GM19240 (cell line): ENCODE measurements around the gene IFITM1.
"Not testable (repeated sequence)": the region's sequence is repeated elsewhere in the genome, so short reads cannot be mapped to it uniquely, and the experiment has no call there.

Source experiments
- DNase-seq: peaks from one replicate; pipeline ENCODE4 v3.0.0; 2011; ENCODE audit warnings: low spot score; ENCODE audit not compliant: insufficient read length

IFITM1 gene

DNA sequence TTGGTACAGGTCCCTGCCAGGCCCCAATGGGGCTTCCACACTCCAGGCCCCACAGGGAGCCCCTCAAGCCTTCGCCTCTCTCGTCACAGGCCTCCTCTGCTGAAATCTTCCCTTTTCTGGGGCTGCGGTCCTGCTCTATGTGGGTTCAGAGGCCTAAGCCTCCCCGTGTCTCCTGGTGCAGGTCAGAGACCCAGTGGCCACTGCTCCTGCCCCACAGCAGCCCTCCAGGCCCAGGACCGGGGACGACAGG is 12.7 kb downstream of the IFITM1 start:
- DNase-seq = no peak

GRCh38 chr11:326842-327580 is 13.2 kb downstream of the IFITM1 start:
- DNase-seq = no peak

GRCh38 chr11:327581-327923 is 13.7 kb downstream of the IFITM1 start:
- DNase-seq = no peak

DNA sequence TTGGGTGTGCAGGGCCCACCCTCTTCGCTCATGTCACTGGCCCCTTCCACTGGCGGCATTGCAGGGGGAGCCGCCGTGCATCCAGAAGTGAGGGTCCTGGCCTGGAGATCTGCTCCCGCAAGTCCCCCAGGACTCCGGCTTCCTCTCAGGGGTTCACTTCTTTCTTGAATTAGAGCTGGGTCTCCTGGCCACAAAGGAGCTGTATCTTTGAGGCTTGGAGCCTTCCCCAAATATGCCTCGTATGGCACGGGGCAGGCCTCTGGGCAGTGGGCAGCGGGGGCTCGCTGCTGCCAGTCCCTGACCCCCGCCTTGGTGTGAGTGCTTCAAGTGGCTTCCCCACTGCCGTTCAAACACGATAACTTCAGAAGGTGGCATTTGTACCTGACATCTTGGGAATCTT is 14.2 kb downstream of the IFITM1 start:
- no peak for DNase-seq

DNA sequence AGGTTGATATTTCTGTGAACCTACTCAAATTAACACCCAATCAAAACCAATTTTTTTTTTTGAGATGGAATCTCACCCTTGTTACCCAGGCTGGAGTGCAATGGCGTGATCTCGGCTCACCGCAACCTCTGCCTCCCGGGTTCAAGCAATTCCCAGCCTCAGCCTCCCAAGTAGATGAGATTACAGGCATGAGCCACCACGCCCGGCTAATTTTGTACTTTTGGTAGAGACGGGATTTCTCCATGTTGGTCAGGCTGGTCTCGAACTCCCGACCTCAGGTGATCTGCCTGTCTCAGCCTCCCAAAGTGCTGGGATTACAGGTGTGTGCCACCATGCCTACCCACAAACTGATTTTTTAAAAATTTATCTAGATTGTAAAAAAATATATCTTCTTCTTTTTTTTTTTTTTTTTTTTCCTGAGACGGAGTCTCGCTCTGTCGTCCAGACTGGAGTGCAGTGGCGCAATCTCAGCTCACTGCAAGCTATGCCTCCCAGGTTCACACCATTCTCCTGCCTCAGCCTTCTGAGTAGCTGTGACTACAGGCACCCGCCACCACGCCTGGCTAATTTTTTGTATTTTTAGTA is 14.8 kb downstream of the IFITM1 start:
- not testable (repeated sequence) for DNase-seq

- DNase-seq = no peak
Measured at GRCh38 chr11:329886-330253, 16.0 kb downstream of the IFITM1 start.

- DNase-seq = no peak
Measured at GRCh38 chr11:330307-330693, 16.5 kb downstream of the IFITM1 start.

DNA sequence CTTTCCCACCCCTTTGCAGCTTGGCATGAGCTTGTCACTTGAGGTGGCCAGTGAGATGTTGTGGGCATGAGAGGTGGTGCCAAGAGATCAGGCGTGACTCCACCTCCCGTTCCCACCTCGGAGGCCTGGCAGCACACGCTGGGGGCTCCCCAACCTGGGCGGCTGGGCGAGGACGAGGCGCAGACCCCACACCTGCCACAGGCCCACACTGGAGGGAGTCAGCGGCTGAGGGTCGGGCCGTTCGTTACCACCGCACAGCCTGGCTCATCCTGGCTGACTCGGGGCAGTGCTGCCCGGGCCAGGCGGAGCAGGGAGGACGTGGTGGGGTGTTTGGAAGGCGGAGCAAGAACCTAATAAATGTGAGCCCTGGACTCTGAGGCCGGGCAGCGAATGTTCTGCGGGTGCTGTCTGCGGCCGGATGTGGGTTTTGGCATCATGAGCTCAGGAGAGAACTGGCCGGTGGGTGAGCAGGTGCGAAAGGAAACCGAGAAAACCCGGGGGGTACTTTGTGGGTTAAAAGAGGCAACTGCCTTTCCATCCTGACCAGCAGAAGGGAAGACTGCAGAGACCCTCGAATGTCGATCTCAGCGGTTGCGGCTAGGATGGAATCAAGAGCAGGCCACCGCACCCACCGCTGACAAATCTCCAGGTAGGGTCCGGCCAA is 17.0 kb downstream of the IFITM1 start:
- DNase-seq = no peak

DNA sequence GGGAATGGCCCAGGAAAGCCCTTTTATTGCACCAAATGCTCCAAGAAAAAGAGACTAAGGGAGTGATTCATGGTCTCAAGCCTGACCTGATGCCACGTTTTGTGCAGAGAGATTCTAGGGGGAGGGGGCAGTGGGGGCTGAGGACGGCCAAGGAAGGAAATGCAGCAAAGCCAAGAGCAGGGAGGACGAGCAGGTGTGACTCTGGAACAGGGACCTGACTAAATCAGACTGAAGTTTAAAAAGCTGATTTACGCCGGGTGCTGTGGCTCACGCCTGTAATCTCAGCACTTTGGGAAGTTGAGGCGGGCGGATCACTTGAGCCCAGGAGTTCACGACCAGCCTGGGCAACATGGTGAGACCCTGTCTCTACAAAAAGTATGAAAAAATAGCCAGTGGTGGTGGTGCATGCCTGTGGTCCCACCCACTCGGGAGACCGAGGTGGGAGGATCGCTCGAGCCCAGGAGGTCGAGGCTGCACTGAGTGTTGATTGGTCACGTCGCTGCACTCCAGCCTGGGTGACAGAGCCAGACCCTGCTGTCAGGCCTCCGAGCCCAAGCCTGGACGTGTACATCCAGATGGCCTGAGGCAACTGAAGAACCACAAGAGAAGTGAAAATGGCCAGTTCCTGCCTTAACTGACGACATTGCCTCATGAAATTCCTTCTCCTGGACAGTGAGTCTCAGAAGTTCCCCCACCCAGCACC is 17.7 kb downstream of the IFITM1 start:
- no peak for DNase-seq

DNA sequence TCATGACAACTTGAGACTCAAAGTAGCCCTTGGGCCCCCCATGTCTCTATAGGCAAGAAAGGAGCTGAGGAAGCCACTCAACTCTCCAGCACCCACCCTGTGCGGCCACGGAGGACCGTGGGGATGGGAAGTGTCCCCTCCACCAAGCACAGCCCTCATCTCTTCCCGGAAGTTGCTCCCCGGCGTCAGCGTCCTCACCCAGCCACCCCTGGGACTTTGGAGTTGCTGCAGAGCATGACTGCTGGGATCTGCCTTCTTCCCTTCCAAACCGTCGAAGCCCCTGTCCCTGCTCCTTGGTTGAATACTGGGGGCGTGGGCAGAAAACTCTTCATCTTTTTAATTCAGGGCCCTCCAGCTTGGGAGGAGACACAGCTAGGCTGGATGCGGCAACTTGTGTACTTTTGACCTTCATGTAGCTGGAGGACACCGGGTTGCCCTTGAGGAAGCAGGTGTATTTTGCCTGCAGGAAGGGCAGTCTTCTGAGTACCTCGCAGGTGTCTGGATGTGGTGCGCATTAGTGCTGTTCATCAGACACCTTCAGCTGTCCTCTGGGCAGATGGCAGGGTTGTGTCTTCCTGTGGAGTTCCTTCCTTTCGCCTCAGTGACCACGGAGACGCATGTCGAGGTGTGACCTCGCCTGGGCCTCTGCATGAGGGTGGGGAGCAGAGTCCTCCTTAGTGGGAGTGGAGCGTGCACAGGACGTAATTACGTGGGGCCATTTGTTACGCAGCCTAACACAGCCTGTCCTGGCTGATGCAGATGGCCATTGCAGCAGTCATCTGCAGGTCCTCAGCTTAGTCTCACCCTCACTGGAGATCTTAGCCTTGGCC is 19.0 kb downstream of the IFITM1 start:
- no peak for DNase-seq

DNA sequence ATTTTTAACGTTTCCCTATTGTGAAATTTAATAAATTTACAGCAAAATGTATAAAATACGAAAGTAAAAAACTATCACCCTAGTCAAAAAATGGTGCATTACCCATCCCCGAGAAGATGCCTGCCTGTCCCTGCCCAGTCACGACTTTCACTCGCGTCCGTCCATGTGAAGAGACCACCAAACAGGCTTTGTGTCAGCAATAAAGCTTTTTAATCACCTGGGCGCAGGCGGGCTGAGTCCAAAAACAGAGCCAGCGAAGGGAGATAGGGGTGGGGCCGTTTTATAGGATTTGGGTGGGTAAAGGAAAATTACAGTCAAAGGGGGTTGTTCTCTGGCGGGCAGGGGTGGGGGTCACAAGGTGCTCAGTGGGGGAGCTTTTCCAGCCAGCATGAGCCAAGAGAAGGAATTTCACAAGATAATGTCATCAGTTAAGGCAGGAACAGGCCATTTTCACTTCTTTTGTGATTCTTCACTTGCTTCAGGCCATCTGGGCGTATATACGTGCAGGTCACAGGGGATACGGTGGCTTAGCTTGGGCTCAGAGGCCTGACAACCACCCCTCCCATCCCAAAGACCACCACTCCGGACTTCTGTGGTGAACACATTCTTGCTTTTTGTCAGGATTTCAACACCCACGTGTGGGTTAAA is 19.9 kb downstream of the IFITM1 start:
- DNase-seq = not testable (repeated sequence)

DNA sequence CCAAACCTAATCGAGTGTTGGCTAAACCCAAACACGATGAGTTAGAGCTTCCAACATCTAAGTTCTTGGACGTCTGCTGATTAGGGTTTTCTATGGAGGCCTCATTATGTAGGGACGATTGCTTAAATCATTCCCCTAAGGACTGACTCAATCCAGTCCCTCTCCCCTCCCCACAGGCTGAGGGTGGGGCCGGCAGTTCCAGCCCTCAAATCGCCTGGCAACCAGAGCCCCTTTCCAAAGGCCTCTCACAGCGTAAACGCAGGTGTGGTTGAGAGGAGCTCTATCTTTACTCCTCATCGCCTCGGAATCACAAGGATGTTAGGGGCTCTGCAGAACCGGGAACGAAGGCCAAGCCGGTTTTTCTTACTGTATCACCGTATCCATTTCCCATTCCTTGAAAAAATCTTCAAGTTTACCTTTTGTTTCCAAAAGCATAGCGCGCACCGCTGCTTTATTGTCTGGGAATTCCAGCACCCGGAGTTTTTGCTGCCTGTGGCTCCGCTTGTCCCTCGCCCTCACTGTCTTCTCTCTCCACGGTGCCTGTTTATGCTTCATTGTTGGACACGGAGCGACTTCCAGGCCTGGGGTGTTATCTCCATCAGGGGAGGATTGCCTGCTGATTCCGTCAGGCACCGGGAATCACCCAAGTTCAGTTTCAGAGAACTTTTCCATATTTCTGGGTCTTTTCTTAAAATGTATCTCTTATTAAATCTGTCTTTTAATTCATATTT is 20.6 kb downstream of the IFITM1 start:
- no peak for DNase-seq

DNA sequence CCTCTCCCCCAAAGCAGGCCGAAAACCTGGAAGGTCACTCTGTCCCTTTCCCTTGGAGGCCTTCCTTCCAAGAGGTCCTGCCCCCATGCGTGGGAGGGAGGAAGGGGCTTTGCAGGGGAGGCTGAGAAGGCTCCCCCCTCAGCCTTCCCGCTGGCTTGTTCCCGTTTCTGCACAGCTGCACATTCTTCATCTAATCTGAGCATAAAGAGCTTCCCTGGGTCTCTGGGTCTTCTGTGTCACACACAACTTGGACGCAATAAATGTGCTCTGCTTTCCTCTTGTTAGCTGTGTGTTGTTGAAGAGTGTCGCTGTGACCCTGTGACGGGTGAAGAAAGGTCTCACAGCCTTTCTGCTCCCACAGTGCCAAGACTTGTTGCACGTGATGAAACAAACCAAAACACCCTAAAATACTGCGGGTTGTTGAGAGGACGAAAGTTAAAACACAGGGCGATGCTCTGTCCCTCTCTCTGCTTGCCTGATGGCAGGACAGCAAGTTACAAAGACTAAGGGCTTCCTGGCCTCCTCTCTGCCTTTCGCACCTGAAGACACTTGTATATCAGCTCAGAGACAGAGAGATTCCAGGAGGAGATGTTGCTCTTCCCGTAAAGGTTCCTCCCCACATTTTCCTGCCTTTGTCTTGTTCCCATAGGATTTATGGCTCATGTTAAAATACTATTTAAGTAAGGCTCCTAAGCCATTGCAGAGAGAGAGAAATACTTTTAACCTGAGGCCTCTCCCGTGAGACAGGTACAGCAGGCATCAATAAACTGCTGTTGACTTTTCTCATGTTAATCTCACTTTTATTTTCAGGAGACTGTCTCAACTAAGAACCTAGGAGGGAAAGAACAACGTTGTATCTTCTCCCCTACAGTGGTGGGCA is 22.2 kb downstream of the IFITM1 start:
- no peak for DNase-seq

- no peak for DNase-seq
Measured at GRCh38 chr11:336659-337198, 22.9 kb downstream of the IFITM1 start.

GRCh38 chr11:337711-338110 is 23.9 kb downstream of the IFITM1 start:
- DNase-seq = no peak

- no peak for DNase-seq
Measured at GRCh38 chr11:339963-340362, 26.1 kb downstream of the IFITM1 start.

DNA sequence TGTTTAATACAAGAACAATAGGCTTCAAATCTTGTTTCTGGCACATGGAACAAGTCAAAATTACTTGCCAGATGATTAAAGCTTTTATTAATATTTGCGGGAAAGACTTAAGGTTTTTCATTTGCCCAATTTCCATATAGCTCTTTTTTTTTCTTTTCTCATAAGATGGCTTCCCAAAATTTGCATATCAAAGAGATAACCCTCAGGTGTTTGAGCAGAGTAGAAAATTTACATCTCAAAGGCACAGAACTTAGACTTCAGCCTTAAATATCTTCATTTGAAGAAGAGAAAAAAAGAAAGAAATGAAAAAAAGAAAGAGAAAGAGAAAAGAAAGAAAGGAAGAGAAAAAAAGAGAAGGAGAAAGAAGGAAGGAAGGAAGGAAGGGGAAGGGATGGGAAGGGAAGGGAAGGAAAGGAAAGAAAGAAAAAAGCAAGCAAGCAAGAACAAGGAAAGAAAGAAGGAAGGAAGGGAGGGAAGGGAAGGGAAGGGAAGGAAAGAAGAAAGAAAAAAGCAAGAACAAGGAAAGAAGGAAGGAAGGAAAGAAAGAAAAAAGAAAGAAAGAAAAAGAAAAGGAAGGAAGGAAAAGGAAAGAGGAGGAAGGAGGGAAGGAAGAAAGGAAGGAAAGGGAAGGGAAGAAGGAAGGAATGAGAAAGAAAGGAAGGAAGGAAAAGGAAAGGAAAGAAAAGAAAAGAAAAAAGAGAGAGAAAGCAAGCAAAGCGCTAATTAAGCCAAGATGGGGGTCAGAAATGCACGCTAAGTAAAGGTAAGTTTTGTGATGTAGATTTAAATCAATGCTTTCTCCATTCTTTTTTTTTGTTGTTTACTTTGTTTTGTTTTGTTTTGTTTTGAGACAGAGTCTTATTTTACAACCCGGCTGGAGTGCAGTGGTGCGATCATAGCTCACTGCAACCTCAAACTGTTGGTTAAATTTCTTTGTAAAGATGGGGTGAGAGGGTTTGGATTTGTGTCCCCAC is 27.0 kb downstream of the IFITM1 start:
- no peak for DNase-seq

GRCh38 chr11:342328-342727 is 28.5 kb downstream of the IFITM1 start:
- no peak for DNase-seq
